GM21723 (cell line): Measurements from ENCODE around the gene PAK1IP1.
"Not testable (repeated sequence)": the region's sequence is repeated elsewhere in the genome, so short reads cannot be mapped to it uniquely, and the experiment has no call there.

Source experiments
- ATAC-seq: cut with Tn5 transposase; IDR thresholded peaks from one replicate; pipeline ENCODE4 v1.9.1; 2021; ENCODE audit warnings: mild to moderate bottlenecking, moderate library complexity; ENCODE audit not compliant: unreplicated experiment

PAK1IP1 gene

DNA sequence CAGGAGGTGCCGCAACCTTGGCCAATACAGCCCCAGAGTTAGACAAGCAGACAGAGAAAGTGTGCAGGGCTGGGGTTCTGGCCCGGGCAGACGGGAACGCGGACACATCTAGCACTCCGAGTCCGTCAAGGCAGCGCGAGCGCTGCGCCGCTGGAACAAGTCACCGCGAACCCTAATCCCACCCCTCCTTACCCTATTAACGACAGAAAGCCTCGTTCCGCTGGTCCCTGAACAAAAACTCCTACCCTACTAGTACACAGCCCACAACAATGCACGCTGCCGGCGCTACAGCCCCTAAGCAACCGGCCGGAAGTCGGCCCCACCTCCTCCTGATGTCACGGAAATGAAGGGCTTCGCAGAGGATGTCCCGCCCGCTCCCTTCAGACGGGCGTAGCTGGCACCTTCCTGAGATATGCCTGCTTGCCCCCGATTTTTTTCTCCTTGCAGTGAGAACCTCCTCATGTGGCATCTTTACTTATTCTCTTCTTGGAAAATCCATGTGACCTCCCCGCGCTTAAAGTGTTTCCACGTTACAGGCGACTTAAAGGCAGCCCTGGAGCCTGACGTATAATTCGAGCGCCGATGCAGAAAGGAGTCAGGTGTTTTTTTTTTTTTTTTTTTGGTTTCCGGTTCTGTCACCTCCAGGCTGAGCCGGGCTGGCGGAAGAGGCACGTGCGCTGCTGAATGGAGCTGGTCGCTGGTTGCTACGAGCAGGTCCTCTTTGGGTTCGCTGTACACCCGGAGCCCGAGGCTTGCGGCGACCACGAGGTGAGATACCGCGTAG is at the start of gene PAK1IP1, which contains the start of gene C6orf52:
Gene PAK1IP1 (plus strand): TSS at position 671 of the 784 bp plus-strand sequence. CDS start 14 bp downstream, at position 685.
Gene C6orf52 (minus strand): TSS at position 315 of the 784 bp plus-strand sequence. CDS start 7,066 bp downstream, outside the sequence.
- ATAC-seq = peak; percentile 99

GRCh38 chr6:10655508-10656055 is 39.2 kb upstream of the PAK1IP1 start:
- no peak for ATAC-seq

DNA sequence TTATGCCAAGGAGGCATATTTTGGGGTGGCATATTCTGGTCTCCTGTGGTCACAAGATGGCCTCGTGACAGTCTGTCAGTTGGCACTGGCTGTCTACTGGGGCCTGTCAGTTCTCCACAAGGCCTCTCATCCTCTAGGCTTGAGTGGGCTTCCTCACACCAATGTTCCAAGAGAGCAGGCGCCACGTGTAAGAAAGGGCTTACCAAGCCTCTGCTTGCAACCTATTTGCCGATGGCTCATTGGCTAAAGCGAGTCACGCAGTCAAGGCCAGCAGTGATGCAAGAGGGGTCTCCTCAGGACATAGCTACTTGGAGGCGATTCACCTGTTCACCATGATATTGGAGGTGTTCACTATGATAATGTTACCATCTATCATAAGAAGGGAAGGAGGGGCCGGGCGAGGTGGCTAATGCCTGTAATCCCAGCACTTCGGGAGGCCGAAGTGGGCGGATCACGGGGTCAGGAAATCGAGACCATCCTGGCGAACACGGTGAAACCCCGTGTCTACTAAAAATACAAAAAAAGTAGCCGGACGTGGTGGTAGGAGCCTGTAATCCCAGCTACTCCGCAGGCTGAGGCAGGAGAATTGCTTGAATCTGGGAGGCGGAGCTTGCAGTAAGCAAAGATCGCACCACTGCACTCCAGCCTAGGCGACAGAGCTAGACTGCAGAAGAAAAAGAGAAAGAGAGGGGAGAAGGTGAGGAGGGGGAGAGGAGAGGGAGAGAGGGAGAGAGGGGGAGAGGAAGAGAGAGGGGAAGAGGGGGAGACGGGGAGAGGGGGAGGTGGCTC is 35.7 kb upstream of the PAK1IP1 start:
- ATAC-seq = no peak

- no peak for ATAC-seq
Measured at GRCh38 chr6:10659699-10660348, 34.9 kb upstream of the PAK1IP1 start.

- not testable (repeated sequence) for ATAC-seq
Measured at GRCh38 chr6:10660431-10661191, 34.2 kb upstream of the PAK1IP1 start.

GRCh38 chr6:10662207-10662606 is 32.6 kb upstream of the PAK1IP1 start:
- no peak for ATAC-seq

GRCh38 chr6:10662742-10663141 is 32.0 kb upstream of the PAK1IP1 start:
- ATAC-seq = no peak

GRCh38 chr6:10665595-10665994 is 29.2 kb upstream of the PAK1IP1 start:
- ATAC-seq = not testable (repeated sequence)

DNA sequence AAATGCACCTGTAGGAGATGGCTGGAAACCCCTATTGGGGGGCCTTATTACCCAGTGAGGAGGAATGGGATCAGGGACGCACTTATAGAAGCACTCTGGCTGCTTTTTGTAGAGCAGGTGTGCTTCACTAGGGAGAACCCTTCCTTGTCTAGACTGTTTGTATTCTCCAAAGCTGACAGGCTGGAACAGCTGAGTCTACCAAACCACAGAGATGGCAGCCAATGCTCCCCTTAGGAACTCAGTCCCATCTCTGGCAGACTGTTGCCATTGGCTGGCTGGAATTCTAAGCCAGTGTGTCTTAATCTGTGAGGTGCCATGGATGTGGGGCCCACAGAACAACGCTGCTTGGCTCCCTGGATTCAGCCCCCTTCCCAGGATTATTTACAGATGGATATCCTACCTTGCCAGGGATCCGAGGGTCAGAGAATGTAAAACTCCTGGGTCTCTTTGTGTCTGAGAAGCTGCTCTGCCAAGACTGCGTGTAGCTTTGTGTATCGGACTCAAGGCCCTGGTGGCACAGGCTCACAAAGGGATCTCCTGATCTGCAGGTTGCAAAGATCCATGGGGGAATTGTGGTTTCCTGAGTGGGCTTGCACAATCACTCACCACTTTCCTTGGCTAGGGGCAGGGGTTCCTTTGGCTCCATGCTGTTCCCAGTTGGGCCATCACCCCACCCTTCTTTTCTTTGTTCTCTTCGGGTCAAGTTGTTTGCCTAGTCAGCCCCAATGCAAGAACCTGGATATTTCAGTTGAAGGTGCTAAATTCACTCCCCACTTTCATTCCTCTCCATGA is 26.4 kb upstream of the PAK1IP1 start:
- no peak for ATAC-seq

GRCh38 chr6:10676403-10676802 is 18.4 kb upstream of the PAK1IP1 start:
- ATAC-seq = no peak

- no peak for ATAC-seq
Measured at GRCh38 chr6:10678456-10678855, 16.3 kb upstream of the PAK1IP1 start.

- ATAC-seq = no peak
Measured at GRCh38 chr6:10681795-10682194, 13.0 kb upstream of the PAK1IP1 start.

DNA sequence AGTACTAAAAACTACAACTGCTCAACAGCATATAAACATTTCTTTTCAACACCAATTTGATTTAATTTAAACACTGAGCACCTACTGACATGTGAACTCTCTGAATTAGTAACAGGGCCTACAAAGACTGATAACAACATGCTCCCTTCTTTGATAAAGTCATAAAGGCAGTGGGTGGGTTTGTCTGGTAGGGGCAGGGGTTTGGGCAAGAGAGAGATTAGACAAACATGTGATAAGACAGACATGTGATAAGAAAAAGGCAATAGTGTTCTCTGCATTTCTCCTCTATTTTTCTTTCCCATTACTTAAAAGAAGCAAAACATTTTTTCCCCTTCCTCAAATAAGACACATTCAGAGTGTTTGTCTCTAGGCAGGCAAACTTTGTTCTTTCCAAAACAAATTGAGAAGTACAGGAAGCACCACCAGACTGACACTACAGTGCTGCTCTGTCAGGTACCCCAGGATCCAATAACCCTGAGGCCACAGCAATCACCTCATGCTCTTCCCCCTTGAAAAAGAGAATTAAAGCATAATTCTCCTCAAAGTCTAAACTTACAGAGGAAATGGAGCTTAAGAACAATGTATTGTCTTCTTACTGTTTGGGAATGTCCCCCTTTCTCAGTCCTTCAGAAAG is 12.3 kb upstream of the PAK1IP1 start:
- no peak for ATAC-seq

GRCh38 chr6:10684618-10685017 is 10.2 kb upstream of the PAK1IP1 start:
- ATAC-seq = no peak

- ATAC-seq = no peak
Measured at GRCh38 chr6:10685092-10685915, 9.5 kb upstream of the PAK1IP1 start.

DNA sequence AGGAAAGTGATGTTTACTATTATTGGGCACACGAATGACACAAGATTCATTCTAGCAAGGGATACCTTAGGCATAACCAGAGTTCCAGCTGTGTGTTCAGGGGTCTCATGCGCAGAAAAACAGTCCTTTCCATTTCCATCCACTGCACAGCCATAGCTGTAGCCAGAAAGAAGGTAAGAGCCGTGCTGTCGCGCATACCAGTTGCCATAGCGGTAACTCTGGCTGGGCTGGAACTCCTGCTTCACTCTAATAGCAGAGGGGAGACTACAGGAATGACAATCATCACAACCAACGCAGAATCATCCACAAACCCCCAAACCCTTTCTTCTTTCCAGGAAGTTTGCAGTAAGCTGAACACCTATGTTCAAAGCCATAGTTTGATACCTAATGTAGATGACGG is 7.9 kb upstream of the PAK1IP1 start:
- no peak for ATAC-seq

DNA sequence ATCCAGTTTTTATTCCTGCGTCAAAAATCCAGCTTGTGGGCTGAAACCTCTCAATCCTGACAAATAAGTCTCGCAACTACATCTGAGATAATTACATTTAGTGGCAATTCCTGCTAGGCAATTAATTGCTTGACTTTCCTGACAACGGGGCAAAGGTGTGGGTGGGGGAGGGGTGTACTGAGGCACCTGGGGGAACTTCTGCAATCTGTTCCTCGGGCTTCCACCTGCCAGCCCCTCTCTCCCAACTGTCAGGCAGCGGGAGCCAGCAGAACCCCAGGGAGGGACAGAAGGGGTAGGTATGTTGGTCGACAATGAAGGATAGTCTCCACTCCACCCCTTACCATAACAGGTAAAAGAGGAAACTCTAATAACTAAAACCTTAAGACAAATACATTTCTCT is 7.2 kb upstream of the PAK1IP1 start:
- ATAC-seq = no peak
